Fibroblast of skin of left biceps (primary cell): Measurements from ENCODE around the gene SPRR4.

ENCODE experiments used
- DNase-seq, 2 experiments: peaks; one replicate each; pipeline ENCODE4 v3.0.0-alpha.2; 2013; ENCODE audit warnings: low read depth in 2 of 2

Gene SPRR4, protein sequence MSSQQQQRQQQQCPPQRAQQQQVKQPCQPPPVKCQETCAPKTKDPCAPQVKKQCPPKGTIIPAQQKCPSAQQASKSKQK

DNA sequence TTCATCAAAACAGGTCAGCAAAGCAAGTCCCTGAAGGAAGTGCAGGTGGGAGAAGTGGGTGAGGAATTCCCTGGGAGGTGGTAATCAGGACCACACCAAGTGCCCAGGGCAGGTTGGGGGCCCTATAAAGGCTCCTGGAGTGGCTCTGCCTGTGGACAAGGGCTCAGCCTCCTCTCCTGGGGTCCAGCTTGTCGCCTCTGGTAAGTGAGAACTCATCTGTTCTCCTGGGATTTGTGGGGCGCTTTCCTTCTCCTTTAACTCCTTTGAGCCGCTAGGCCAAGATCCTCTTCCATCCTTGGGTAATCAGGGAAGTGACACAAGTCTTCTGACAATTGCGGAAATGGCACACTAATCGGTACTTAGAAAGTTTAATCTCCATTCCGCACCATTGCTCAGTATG is at the start of gene SPRR4:
SPRR4 (plus strand) TSS at position 154 of the 400 bp plus-strand sequence. CDS start 1,243 bp downstream, outside the sequence.
- DNase-seq = no peak

DNA sequence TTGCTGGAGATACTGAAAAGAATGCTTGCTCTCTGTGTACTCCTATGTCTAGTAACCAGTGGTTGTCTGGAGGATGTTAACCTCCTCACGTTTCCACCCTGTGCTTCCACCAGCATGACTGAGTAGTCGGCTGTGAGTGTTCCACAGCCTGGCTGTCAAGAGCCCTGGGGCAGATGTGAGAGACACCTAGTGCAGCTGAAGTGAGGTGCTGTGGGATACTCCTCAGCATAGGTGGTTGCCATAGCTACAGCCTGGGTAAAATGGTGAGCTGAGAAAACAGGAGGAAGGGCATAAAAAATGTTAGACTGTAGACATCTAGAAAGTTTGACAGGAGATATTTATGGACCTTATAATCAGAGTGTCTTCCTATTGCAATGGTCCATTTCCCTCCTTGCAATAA is 46.3 kb upstream of the SPRR4 start:
- DNase-seq = no peak

DNA sequence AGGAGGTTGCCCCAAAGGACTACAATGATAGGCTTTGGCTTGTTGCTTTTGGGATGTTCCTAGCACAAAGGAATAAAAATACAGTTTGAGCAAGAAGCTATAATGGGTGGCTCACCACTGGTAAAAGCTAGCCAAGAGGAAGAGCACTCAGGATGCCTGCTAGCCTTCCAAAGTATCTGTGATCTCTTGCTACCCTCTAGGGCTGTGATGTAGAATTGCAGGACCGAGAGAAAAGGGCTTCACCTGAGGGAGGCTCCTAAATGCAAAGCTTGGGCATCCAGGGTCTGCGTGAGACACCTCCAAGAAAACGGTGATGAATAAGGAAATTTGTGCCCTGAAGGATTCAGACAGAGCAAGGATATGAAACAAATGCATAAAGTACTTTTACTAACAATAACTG is 44.4 kb upstream of the SPRR4 start:
- DNase-seq = no peak

DNA sequence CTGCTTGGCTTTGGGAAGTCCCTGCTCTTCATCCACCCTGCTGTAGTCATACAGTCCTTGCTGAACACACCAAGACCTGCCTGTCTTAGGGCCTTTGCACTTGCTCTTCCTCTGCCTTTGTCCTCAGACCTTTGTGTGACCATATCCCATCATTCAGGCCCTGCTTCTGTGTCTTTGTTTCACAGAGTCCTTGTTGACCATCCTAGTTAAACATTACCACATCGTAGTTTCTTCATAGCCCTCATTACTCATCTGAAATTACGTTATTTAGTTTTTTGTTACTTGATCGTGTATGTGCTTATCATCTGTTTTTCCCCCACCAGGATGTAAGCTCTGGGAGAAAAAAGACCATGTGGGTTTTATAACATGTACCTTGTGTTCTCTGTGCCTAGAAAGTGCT is 41.8 kb upstream of the SPRR4 start:
- DNase-seq = no peak

DNA sequence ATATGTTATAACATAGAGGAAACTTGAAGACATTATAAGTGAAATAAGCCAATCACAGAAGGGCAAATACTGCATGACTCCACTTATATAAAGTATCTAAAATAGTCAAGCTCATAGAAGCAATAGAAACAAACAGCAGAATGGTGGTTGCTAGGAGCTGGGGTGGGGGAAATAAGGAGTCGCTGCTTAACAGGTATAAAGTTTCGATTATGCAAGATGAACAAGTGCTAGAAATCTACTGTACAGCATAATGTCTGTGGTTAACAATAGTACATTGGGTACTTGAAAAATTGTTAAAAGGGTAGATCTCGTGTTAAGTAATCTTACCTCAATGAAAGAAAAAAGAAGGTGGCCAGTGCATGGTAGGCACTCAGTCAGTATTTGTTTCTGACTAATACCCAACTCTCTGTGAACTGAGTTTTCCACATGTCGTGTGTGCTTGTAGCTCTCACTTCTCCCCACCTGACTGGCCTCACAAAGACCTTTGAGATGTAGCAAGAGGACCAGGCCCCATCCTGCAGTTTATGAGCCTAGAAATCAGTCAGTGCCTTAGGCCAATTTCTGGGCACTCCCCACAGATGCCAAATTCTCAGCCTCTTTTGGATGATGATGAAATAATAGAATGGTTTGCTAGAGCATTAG is 38.2 kb upstream of the SPRR4 start:
- no peak for DNase-seq

DNA sequence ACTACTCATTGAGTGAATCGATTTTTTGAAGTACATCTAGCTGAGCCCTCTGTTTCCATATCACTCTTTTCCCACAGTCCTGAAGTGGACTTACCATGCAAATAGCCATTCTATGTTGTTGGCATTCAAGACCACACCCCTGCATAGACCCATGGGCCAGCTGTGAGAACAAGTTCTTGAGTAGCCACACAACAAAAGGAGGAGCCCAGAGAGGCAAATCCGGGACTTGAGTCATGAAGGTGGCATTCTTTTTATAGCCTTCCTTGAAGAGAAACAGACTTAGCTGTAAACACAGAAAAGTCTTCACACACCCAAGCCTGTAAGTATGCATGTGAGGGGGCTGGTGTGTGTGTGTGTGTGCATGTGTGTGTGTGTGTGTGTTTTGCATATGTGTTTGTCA is 37.3 kb upstream of the SPRR4 start:
- DNase-seq = no peak

DNA sequence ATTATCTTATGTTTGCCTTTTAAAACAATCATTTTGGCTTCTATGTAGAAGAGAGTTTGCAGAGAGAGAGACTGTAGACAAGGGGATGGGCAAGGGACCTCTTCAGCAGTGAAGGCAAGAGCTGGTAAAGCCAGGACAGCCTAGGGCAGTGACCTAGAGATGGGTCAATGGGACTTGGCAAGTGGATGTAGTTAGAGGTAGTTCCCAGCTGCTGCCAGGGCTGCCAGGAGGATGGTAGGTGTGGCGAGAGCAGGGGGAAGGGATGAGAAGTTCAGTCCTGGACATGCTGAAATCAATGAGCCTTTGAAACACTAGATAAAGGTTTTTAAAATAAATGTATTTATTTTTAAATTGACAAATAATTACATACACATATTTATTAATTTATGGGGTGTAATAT is 29.8 kb upstream of the SPRR4 start:
- DNase-seq = no peak

DNA sequence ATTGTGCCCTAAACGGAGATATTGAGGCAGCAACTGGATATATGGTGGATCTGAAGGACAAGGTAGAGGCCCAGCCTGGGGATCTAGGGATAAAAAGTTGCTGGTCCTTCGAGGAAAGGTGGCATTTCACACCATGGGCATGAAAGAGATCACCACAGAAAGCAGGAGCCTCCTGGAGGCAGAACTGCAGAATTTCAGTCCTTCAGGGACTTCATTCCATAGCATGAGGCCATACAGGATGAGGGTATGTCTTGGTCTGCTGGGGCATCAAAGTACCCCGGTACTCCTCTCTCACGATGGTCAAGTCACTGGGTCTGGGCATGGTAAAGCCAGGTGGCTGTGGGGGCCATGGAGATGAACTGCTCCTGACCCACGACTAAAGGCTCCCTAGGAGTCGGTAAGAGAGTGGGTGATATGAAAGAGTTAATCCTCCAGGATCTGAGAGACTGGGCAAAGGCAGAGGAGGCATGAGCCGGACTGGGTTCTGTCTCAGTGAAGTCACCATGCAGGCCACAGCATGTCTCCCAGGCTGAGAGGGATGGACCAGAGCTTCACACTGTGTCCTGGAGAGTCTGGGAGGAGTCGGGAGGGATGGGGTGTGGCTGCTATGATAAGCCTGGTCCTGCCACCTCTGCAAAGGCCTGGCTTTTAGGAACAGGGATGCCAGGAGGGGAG is 29.3 kb upstream of the SPRR4 start:
- no peak for DNase-seq

DNA sequence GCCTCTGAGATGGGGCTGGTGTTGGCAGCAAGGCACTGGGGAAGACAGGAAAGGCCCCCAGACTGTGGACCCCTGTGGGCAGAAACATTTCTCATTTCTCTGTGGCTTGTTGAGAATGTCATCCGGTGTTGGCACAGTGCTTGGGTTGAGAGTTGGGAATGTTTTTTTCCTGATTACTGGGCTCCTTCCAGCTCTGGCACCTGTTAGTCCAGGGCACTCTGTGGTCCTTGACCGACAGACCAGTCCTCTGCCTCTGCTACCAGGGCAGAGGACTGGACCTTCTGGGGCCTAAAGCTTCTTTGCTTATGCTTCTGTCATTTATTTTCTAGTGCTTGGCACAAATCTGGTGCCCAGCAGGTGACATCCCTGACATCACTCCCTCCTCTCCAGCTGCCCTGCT is 28.3 kb upstream of the SPRR4 start:
- no peak for DNase-seq

DNA sequence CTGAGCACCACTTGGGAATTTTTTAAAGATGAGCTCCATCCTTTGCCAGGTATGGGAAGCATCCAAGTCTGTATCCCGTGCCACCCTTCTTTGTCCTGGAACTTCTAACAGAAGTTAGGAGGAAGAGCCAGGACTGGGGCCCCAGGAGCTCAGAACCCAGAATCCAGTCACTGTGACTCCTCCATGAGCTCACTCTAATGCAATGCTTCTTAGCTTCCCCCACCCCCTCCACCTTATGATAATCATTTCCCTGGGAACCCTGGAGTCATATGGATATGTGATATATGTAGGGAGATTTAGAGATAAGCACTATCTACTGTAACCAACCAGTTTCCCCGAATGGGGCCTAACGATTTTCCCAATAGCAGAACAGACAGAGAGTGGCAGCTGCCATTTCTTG is 24.2 kb upstream of the SPRR4 start:
- DNase-seq = no peak

DNA sequence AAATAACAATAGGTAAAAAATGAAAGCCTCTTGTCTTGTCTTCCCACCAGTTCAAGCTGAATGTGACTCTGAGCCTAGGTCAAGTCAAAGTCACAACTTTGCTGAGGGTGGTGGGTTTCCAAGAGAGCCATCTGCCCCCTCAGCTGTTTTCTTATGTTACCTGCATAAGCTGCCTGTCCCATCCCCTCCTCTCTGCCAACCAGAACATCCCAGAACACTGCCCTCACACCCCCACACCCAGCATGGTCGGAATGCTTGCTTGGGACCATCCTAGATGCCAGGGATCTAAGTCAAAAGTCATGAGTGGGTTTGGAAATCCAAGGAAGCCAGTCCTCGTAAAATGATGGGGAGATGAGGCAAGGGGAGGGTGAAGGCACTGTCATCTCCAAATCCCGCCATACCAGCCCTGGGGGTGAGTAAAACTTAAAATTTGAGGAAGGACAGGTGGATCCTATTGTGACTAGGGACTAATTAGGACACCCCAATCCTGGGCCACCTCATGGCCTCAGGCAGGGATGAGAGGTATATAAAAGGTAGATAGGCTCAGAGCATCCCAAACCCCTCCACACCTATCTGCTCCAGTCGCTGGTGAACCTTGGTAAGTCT is 23.7 kb upstream of the SPRR4 start, which contains the start of gene SPRR5:
SPRR5 (plus strand) TSS at position 556 of the 606 bp plus-strand sequence. CDS start 1,349 bp downstream, outside the sequence.
- no peak for DNase-seq

DNA sequence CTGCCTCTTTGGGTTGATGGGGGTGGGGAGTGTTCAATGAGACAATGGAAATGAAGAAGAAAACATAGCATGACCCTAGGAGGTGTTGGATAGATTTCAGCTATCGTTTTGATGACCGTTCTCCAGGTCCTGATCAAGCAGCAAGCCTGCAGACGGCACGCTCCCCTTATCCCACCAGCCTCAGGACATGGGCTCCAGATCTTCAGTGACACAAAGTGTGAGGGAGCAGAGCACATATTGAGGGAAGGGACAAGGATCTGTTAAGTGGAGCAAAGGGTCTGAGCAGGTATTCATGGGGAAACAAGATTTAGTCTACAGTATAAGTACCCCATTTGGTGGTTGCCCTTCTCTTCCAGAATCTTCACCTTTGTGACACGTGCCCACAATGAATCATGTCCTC is 18.7 kb upstream of the SPRR4 start:
- DNase-seq = no peak

DNA sequence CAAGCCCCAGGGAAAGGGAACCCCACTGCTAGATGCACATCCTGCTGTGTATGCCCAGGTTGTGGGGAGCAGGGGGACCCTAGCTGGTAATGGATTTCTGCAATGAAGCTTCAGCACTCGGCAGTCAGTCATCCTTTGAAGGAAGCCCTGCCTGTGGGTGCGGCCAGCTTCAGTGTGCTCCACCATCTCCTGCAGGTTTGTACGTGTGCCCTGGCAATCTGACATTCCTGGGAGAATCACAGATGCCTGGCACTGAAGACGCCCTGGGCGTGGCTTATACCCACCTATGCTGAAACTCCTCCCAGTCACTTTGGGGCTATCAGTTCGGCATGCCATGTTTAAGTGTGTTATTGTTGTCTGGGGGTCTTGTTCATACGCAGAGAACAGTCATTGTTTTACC is 16.7 kb upstream of the SPRR4 start:
- DNase-seq = no peak

DNA sequence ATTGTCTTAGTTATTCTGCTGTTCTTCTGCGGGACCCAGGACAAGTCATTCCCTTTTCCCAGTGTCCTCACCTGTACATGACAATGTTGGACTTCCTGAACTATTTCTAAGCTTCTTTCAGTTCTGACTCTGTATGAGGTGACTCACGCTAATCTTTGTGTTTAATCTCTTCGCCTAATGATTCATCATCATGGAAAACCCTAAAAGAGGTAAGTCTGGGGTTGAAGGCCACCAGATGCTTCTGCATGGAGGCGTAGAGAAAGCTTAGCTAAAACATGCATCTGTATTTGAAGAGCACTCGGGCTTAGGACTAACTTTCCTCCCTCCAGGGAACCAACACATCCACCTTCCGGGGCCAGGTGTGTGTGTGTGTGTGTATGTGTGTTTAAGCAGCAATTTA is 16.0 kb upstream of the SPRR4 start:
- no peak for DNase-seq

DNA sequence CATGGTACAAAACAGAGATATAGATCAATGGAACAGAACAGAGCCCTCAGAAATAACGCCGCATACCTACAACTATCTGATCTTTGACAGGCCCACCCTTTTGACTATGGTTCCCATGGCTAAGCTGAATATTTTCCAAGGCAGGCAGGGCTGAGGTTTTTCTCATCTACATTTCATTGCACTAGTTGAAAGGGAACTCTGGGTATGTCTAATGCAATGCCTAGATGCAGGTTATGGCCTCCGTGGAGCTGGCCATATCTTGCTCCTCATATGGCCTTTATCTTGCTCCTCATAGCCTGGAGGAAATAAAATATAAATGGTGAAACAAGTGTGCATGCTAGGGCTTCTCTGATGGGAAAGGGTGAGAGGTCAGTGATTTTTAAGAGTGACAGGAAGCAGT is 12.9 kb upstream of the SPRR4 start:
- no peak for DNase-seq

DNA sequence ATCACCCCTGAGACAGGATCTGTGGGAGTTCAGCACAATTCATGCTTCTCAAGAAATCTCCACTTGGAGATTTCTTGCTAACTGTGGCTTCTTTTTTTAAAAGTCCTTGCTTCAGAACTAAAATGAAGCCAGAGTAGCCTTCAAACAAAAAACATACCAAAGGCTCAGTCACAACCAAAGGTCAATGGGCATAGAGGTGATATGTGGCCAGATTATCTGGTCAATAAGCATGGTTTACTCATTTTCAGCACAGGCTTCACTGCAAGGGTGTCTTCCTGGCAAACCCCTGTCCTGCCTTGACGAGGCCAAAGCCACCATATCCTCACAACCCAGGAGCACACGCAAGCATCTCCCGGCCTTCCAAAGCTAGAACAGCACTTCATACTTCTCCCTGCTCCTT is 11.2 kb upstream of the SPRR4 start:
- DNase-seq = no peak

DNA sequence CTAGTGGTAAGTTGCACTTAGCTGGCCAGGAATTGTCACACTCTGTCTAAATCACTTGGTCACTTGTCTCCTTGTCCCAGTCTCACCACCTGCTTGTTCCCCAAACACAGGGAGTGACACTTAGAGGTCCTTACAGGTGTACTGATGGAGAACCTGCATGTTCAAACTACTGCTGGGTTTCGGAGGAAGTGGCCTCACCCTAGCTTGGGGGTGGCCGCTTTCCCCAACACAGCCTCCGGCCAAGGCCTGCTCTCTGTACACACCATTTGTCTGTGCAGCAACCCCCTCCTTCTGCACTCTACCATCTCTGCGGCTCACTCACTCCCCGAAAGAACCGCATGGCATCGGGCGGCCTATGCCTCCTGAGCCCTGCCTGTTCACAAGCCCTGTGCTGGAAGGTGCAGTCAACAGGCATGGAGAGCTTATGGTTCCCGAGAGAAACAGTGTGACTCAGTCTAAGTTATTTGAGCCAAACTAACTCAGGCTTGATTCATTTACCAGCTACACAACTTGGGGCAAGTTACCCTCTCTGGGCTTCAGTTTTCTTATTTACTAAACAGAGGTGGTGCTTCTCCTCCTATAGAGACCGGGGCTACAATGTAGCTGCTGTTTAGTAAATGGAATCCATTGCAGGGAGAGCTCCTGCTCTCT is 10.5 kb upstream of the SPRR4 start:
- no peak for DNase-seq

DNA sequence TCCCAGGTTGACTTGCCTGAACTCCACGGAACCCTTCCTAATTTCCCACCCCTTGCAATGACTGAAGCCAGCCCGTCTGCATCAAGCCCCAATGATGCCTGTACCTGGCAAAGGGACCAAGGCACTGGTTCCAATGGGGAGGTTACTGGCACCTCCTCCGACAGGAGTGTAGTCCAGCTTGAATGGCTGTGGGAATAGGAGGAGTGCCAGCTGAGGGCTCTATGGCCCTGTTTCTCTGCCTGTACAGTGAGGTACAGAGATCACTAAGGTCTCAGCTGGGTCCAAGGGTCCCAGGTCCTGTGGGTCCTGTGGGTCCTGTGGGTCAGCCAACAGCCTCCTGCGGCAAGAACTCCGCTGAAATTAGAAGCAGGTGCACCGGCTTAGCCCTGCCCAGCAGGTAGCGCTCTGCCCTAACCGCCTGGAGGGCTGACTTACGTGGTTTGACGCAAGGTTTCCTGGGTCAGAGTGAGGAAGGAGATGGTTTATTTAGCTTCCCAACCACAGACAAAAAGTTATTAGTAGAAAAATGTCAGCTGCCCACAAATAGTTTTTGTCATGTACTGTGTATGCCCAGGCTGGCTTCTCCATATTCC is 9.9 kb upstream of the SPRR4 start:
- DNase-seq = no peak

DNA sequence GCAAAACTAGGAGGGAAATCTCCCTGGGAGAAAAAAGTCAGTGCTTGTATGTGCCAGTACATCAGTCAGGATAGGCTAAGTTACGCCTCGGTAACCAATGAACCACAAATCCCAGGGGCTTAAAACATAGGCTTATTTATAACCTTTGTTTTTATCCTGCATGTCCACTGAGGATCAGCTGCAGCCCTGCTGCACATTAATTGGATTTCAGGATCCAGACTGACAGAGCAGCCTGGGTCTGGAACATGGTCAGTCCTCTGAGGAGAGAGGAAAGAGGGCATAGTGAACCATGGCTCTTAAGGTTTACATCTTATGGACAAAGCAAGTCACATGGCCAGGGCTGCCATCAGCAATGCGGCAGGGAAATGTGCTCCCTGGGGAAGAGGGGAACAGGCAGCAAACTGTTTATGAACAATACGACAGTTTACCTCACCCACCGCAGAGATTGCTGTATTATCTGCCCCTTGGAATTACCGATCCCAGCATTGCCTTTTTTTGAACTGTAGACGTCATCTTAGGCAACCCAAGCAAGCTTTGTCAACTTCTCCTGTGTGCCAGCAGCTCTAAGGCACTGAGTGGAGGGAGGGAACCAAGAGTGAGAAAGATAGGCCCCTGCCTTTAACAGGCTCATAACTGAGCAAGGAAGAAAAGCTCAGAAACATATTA is 9.1 kb upstream of the SPRR4 start:
- no peak for DNase-seq

DNA sequence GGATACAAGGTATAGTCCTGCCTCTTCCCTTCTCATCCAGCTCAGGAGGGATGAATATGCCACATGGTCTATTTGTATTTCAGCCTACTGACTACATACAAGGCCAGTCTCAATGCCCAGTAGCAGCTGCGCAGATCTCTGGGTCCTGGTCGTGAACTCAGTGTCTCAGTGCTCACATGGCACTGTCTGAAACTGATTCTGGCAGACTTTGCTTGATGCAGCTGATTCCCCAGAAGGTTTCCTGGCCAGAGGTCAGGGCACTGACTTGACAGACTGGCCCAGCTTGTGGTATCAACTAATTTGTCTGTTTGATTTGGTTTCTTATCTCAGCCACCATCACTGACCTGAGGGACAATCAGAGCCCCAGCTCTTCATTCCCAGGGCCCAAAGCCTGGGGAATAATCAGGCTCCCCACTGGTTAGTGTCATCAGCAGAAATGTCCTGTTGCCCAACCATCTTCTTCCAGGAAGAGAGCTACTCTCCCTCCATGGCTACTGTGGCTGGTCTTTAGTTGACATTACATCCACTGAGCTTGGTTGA is 7.5 kb upstream of the SPRR4 start:
- no peak for DNase-seq

DNA sequence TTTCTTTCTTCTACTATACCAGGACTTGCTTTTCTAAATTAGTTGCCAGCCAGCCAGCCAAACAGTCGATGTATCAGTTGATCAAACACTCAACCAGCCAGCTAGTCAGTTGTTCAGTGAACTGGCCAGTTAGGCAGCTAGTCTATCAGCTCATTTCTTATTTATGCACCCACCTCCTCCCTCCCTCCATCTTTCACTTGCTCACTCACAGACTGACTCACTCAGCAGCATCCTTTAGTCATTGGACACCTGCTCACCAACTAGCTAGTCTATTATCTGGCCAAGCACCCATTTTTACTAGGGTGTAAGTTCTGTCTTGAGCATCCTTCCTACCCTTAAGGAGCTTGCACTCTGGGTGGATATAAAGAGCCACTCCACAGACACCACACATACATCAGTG is 5.9 kb upstream of the SPRR4 start:
- no peak for DNase-seq
